Measurements from ENCODE around the gene NEDD4.
"Not testable (repeated sequence)": the region's sequence is repeated elsewhere in the genome, so short reads cannot be mapped to it uniquely, and the experiment has no call there.

Gene NEDD4

GRCh38 chr15:55993111-55993803 lies at the start of gene NEDD4:
NEDD4 (minus strand) TSS chr15:55993612; CDS start chr15:55993555, 57 bp downstream.
- peak within 1 kb of the TSS; percentile 78 for H3K27ac ChIP-seq
- DNase-seq (ENCODE audit: low read depth, low spot score) = peak; percentile 37

GRCh38 chr15:56042498-56042897 lies 49.1 kb upstream of the NEDD4 start:
- H3K27ac ChIP-seq = peak overlapping the region; percentile 92
- no peak for DNase-seq (ENCODE audit: low read depth, low spot score)

- no peak for DNase-seq (ENCODE audit: low read depth, low spot score)
- H3K27ac ChIP-seq = peak overlapping the region; percentile 92
These were observed 48.6 kb upstream of the NEDD4 start for GRCh38 chr15:56042031-56042430.

GRCh38 chr15:56040081-56041035 lies 46.9 kb upstream of the NEDD4 start:
- peak overlapping the region; percentile 92 for H3K27ac ChIP-seq
- peak; percentile 87 for DNase-seq (ENCODE audit: low read depth, low spot score)

DNA sequence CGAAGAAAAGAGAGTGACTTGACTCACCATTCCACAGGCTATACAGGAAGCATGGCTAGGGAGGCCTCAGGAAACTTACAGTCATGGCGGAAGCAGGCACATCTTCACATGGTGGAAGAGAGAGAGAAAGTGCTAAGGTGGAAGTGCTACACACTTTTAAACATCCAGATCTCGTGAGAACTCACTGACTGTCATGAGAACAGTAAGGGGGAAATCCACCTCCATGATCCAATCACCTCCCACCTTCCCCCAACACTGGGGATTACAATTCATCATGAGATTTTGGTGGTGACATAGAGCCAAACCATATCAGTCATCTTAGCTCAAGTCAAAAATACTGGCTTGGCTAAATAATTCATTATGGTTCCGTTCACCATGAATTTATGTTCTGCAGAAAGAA lies 45.3 kb upstream of the NEDD4 start:
- no peak for DNase-seq (ENCODE audit: low read depth, low spot score)
- H3K27ac ChIP-seq = peak overlapping the region; percentile 92

- peak overlapping the region; percentile 92 for H3K27ac ChIP-seq
- peak; percentile 41 for DNase-seq (ENCODE audit: low read depth, low spot score)
These were observed 44.6 kb upstream of the NEDD4 start for GRCh38 chr15:56038015-56038414.

DNA sequence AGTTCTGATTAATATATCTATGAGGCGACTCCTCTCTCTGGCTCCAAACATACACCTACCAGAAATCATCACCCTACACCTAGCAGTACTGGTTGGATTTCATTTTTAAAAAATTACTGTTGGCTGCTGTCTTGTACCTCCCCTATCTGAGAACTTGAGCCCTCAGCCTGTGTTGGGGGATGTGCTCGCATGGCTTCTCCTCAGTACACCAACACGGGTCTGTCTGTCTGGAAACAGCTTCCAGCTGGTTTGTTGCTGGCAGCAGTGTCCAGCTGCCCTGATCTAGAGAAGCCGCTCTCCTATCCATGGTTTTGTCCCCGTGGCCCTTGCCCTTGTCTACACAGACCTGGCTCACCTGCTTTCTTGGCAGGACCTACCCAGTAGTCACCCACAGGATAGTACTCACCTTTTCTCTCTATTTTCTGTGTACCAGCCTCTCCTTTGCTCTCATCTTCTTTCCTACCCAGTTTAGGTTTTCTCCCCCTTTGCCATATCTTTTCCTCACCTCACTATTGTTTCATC lies 43.2 kb upstream of the NEDD4 start:
- no peak overlapping the region for H3K27ac ChIP-seq
- no peak for DNase-seq (ENCODE audit: low read depth, low spot score)

DNA sequence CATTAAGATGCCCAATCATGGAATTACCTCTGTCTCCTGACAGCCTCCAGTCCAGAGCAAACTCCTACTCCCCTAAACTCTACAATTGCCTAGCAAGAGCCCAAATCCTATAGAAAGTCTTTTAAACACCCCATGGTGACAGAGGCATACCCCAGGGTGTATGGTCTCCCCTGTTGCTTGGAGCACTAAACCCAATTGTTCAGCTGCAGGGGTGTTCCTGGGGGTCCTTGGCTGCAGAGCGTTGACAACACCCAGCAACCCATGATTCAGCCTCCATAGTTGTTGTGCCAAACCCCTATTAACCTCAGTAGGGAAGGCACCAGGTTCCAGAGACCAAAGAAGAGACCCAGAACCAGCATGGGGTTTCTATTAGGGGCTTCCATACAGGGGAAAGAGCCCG lies 41.8 kb upstream of the NEDD4 start:
- H3K27ac ChIP-seq = no peak overlapping the region
- no peak for DNase-seq (ENCODE audit: low read depth, low spot score)

GRCh38 chr15:56034514-56034913 lies 41.1 kb upstream of the NEDD4 start:
- no peak for DNase-seq (ENCODE audit: low read depth, low spot score)
- no peak overlapping the region for H3K27ac ChIP-seq

DNA sequence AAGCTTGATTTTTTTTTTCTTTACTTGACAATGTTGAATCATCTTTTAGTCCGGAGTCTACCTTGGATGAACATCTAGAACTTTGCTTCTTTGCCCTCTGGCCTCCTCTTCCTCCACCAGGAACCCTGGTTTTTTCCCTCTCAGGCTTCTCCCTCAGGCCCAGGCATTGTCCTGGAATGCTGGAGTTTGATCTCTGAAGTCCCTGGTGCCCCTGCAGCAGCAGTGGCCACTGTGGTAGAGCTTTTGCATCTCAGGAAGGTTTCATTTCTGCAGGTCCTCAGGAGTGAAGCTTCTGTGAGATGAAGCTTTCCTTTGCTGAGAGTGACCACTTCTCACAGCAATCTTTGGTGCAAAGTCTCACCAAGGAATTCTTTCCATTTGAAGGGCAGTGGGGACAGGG lies 39.0 kb upstream of the NEDD4 start:
- no peak for DNase-seq (ENCODE audit: low read depth, low spot score)
- H3K27ac ChIP-seq = no peak overlapping the region

- no peak for DNase-seq (ENCODE audit: low read depth, low spot score)
- H3K27ac ChIP-seq = no peak overlapping the region
These were observed 38.4 kb upstream of the NEDD4 start for GRCh38 chr15:56031836-56032235.

DNA sequence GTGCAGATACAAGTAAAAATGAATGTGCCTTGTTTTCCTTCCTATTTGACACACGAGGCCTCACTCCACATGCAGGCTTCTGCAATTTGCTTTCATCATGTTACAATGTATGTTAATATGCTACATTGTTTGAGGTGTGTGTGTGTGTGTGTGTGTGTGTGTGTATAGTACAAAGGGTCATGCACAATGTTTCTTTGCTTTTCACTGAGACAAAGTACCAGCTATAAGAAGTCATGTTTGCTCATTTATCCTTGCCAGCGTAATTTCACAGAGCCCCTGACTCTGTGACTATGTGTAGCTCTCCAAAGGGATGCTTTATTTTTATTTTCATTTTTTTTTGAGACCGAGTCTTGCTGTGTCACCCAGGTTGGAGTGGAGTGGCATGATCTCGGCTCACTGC lies 38.0 kb upstream of the NEDD4 start:
- no peak overlapping the region for H3K27ac ChIP-seq
- DNase-seq (ENCODE audit: low read depth, low spot score) = no peak

- H3K27ac ChIP-seq = peak overlapping the region; percentile 32
- no peak for DNase-seq (ENCODE audit: low read depth, low spot score)
These were observed 35.0 kb upstream of the NEDD4 start for GRCh38 chr15:56028430-56028829.

GRCh38 chr15:56023160-56023559 lies 29.7 kb upstream of the NEDD4 start:
- not testable (repeated sequence) for DNase-seq (ENCODE audit: low read depth, low spot score); H3K27ac ChIP-seq

DNA sequence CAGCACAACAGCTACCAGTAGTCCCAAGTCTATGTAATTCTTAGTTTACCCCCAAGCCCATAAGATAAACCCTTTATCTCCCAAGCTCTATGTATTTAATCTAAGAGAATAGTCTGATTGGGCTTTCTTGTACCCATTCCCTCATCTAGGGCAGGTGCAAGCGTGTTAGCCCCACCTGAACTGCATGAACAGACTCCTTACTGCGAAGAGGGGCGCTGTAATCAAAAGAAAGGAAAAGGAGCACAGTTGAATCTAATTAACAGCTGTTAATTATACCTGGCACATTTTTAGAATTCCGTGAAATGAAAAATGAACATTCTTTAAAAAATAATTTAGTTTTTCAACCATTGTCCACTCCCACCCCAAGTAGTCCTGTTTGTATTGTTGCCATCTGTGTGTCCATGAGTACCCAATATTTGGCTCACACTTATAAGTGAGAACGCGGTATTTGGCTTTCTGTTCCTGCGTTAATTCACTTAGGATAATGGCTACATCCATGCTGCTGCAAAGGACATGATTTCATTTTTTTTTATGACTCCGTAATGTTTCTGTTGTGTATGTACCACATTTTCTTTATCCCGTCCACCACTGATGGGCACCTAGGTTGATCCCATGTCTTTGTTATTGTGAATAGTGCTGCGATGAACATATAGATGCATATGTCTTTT lies 26.5 kb upstream of the NEDD4 start:
- no peak overlapping the region for H3K27ac ChIP-seq
- no peak for DNase-seq (ENCODE audit: low read depth, low spot score)

DNA sequence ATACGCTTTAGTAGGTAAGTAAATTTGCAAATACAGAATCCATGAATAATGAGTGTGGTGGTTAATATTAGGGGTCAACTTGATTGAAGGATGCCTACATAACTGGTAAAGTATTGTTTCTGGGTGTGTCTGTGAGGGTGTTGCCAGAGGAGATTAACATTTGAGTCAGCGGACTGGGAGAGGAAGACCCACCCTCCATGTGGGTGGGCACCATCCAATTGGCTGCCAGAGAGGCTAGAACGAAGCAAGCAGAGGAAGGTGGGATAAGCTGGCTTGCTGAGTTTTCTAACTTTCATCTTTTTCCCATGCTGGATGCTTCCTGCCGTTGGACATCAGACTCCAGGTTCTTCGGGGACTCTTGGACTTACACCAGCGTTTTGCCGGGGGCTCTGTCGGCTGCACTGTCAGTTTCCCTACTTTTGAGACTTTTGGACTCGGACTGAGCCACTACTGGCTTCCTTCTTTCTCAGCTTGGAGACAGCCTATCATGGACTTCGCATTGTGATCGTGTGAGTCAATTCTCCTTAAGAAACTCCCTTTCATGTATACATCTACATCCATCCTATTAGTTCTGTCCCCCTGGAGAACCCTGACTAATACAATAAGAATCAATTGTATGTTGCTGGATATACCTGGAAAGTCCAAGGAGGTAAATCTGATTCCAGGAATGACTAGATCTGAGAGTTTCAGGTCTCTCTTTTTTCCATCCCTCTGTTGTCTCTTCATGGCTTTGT lies 25.8 kb upstream of the NEDD4 start:
- no peak overlapping the region for H3K27ac ChIP-seq
- DNase-seq (ENCODE audit: low read depth, low spot score) = no peak

DNA sequence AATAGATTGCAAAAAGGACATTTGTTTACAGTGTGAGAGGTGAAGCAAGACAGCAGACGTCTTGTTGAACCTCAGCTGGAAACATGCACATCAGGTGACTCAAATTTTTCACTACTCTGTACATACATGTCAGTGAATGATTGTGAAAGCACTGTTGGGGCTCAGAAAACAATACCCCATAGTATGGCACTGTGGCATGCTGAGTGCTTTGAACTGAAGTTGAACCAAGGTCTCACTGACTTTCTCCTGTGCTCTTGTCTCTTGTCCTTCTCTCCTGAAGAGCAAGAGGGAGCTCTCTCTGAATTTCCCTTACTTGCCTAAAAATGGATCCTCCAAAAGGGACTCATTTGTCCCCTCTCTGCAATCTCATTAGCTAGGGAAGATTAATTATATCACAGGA lies 24.5 kb upstream of the NEDD4 start:
- no peak for DNase-seq (ENCODE audit: low read depth, low spot score)
- H3K27ac ChIP-seq = no peak overlapping the region

- H3K27ac ChIP-seq = no peak overlapping the region
- no peak for DNase-seq (ENCODE audit: low read depth, low spot score)
These were observed 24.1 kb upstream of the NEDD4 start for GRCh38 chr15:56017511-56017910.

DNA sequence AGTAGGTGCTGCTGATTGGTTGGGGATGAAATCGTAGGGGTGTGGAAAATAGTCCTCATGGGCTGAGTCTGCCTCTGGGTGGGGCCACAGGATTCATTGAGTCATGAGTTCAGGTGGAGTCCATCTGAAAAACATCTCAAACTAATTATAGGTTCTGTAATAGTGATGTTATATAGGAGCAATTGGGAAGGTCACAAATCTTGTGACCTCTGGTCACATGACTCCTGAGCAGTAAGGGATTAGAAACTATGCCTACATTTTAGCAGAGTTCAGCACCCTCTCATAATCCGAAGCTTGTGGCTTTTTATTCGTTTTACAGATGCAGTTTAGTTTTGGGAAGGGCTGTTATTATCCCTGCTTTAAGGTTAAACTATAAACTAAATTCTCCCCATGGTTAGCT lies 22.9 kb upstream of the NEDD4 start:
- DNase-seq (ENCODE audit: low read depth, low spot score) = no peak
- H3K27ac ChIP-seq = no peak overlapping the region

DNA sequence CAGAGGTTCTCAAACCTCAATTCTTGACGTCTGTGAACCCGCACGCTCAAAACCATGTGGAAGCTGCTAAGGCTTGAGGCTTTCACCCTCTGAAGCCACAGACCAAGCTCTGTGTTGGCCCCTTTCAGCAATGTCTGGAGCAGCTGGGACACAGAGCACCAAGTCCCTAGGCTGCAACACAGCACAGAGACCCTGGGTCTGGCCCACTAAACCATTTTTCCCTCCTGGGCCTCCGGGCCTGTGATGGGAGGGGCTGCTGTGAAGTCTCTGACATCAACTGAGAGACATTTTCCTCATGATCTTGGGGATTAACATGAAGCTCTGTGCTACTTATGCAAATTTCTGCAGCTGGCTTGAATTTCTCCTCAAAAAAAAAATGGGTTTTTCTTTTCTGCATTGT lies 21.3 kb upstream of the NEDD4 start:
- H3K27ac ChIP-seq = no peak overlapping the region
- DNase-seq (ENCODE audit: low read depth, low spot score) = no peak
